Medulla oblongata (tissue), 1 donor: ENCODE results near the gene PCDHGC4.

Source experiments
- DNase-seq: peaks from one replicate; pipeline ENCODE4 v3.0.0-alpha.2; 2015; ENCODE audit errors: extremely low spot score

Gene PCDHGC4

GRCh38 chr5:141529002-141529401, 44.2 kb downstream of the PCDHGC4 start:
- no peak for DNase-seq

GRCh38 chr5:141529873-141530272, 45.0 kb downstream of the PCDHGC4 start:
- no peak for DNase-seq

- no peak for DNase-seq
These were observed 47.9 kb downstream of the PCDHGC4 start for GRCh38 chr5:141532726-141533125.

GRCh38 chr5:141533897-141534296, 49.1 kb downstream of the PCDHGC4 start:
- no peak for DNase-seq

GRCh38 chr5:141534492-141535213, 49.8 kb downstream of the PCDHGC4 start:
- DNase-seq = no peak
